HEK293 (cell line): Measurements from ENCODE around the gene STARD8.

Experiments used
- CTCF ChIA-PET: fragments of 350-600 bp; formaldehyde crosslinking; extraction: SDS; loops from one replicate; lab custom pipeline; 2021; ENCODE audit warnings: antibody characterized with exemption; lab: Yijun Ruan, JAX
- POLR2A ChIA-PET: fragments of 300-600 bp; formaldehyde crosslinking; extraction: SDS; loops from one replicate; lab custom pipeline; 2020; ENCODE audit warnings: antibody characterized with exemption, inconsistent platforms; lab: Yijun Ruan, JAX
- H3K27ac ChIP-seq: fragments of 200-500 bp; sonication (Bioruptor generic); 2 replicates; pipeline ENCODE4 v1.5.1; 2014; ENCODE audit warnings: low read depth, low read length, control low read depth, inconsistent platforms; ENCODE audit errors: extremely low read depth
- H3K36me3 ChIP-seq, 2 experiments: fragments of 200-500 bp in 1 of 2; sonication (Bioruptor generic) in 1 of 2; 1 replicate in 1 of 2; 2 replicates in 1 of 2; pipeline ENCODE4 v1.5.1; 2014 to 2017; ENCODE audit warnings: inconsistent platforms in 2 of 2, low read length in 2 of 2; ENCODE audit not compliant: control insufficient read depth in 2 of 2, insufficient read depth in 1 of 2
- H3K4me1 ChIP-seq: fragments of 200-500 bp; sonication (Bioruptor generic); 2 replicates; pipeline ENCODE4 v1.5.1; 2014; ENCODE audit warnings: mild to moderate bottlenecking, low read length, inconsistent platforms; ENCODE audit not compliant: control insufficient read depth, insufficient read depth
- H3K4me3 ChIP-seq: 2 replicates; pipeline ENCODE4 v1.5.1; 2011; ENCODE audit warnings: low read depth, mild to moderate bottlenecking, control low read depth, low read length, moderate library complexity
- H3K9me3 ChIP-seq: fragments of 200-500 bp; sonication (Bioruptor generic); 2 replicates; pipeline ENCODE4 v1.5.1; 2014; ENCODE audit warnings: low read depth, low read length, inconsistent platforms; ENCODE audit not compliant: control insufficient read depth, insufficient read depth
- IKZF3 ChIP-seq: fragments of 450-650 bp; IDR thresholded peaks from 2 replicates; pipeline ENCODE4 v1.5.0; 2018; ENCODE audit warnings: missing biosample characterization, mild to moderate bottlenecking, missing genetic modification characterization, moderate library complexity
- MZF1 ChIP-seq: fragments of 450-650 bp; formaldehyde crosslinking; IDR thresholded peaks from 2 replicates; pipeline ENCODE4 v1.5.1; 2017; ENCODE audit warnings: missing biosample characterization, missing genetic modification characterization, borderline replicate concordance
- ZBTB11 ChIP-seq: fragments of 450-650 bp; formaldehyde crosslinking; conservative IDR thresholded peaks from 2 replicates; pipeline ENCODE4 v1.5.1; 2016; ENCODE audit warnings: low read depth, missing biosample characterization, missing genetic modification characterization
- ZBTB21 ChIP-seq: fragments of 450-650 bp; formaldehyde crosslinking; IDR thresholded peaks from 2 replicates; pipeline ENCODE4 v1.5.1; 2017; ENCODE audit warnings: missing biosample characterization, missing genetic modification characterization
- ZIC2 ChIP-seq: fragments of 450-650 bp; formaldehyde crosslinking; IDR thresholded peaks from 2 replicates; pipeline ENCODE4 v1.5.1; 2016; ENCODE audit warnings: missing biosample characterization, missing genetic modification characterization
- ZNF155 ChIP-seq: fragments of 450-650 bp; formaldehyde crosslinking; IDR thresholded peaks from 2 replicates; pipeline ENCODE4 v1.5.1; 2016; ENCODE audit warnings: missing biosample characterization, missing genetic modification characterization
- ZNF19 ChIP-seq: fragments of 450-650 bp; formaldehyde crosslinking; IDR thresholded peaks from 2 replicates; pipeline ENCODE4; 2016; ENCODE audit warnings: missing biosample characterization, missing genetic modification characterization, low read depth
- ZNF302 ChIP-seq: fragments of 450-650 bp; formaldehyde crosslinking; IDR thresholded peaks from 2 replicates; pipeline ENCODE4 v1.5.1; 2016; ENCODE audit warnings: missing biosample characterization, missing genetic modification characterization, low read depth
- ZNF311 ChIP-seq: fragments of 450-650 bp; formaldehyde crosslinking; IDR thresholded peaks from 2 replicates; pipeline ENCODE4 v1.5.1; 2017; ENCODE audit warnings: missing biosample characterization, missing genetic modification characterization, borderline replicate concordance
- ZNF514 ChIP-seq: fragments of 450-650 bp; formaldehyde crosslinking; IDR thresholded peaks from 2 replicates; pipeline ENCODE4 v1.5.1; 2016; ENCODE audit warnings: missing biosample characterization, missing genetic modification characterization
- ZNF558 ChIP-seq: fragments of 450-650 bp; formaldehyde crosslinking; IDR thresholded peaks from 2 replicates; pipeline ENCODE4 v1.5.1; 2016; ENCODE audit warnings: missing biosample characterization, missing genetic modification characterization
- ZNF654 ChIP-seq: fragments of 450-650 bp; formaldehyde crosslinking; IDR thresholded peaks from 2 replicates; pipeline ENCODE4 v1.5.1; 2016; ENCODE audit warnings: low read depth, missing biosample characterization, missing genetic modification characterization
- ZNF660 ChIP-seq: fragments of 450-650 bp; IDR thresholded peaks from 2 replicates; pipeline ENCODE4 v1.5.1; 2018; ENCODE audit warnings: missing biosample characterization, mild to moderate bottlenecking, missing genetic modification characterization
- ZNF776 ChIP-seq: fragments of 450-650 bp; formaldehyde crosslinking; IDR thresholded peaks from 2 replicates; pipeline ENCODE4 v1.5.0; 2017; ENCODE audit warnings: missing biosample characterization, missing genetic modification characterization, borderline replicate concordance
- TF ChIP-seq, protein P1 (sequence below): fragments of 450-650 bp; formaldehyde crosslinking; IDR thresholded peaks from 2 replicates; pipeline ENCODE4 v1.5.1; 2016; ENCODE audit warnings: missing biosample characterization, missing genetic modification characterization
- TF ChIP-seq, protein P2 (sequence below): fragments of 450-650 bp; formaldehyde crosslinking; IDR thresholded peaks from 2 replicates; pipeline ENCODE4 v1.5.1; 2017; ENCODE audit warnings: missing biosample characterization, mild to moderate bottlenecking, missing genetic modification characterization, moderate library complexity

The STARD8 gene

GRCh38 chrX:68757331-68757730 is 109.9 kb downstream of the STARD8 start:
- ChIA-PET POLR2A (no interaction called here), CTCF (interaction anchor here (0.7 to 1.6 kb wide), 2 partner anchors 24 to 276 kb away, joined by 3 to 4 read pairs; no protein-coding TSS in a partner anchor)
- Histone ChIP-seq H3K4me1 (no peaks in the 10 kb centered on the region), H3K4me3 (no peak overlapping the region), H3K27ac (no peak overlapping the region), H3K36me3 (no peaks in the 10 kb centered on the region)
- no peak for TF ChIP-seq ZNF302 (tag by site-specific recombination)
- TF ChIP-seq, all 188 proteins: peak for 0
- no peaks in the 10 kb centered on the region for H3K9me3 ChIP-seq

GRCh38 chrX:68757731-68758130 is 110.3 kb downstream of the STARD8 start:
- no peaks in the 10 kb centered on the region for H3K9me3 ChIP-seq
- H3K27ac ChIP-seq: no peak overlapping the region
- H3K4me3 ChIP-seq: no peak overlapping the region
- CTCF ChIA-PET: interaction anchor here (0.7 to 1.6 kb wide), 2 partner anchors 24 to 277 kb away, joined by 3 to 4 read pairs; no protein-coding TSS in a partner anchor
- POLR2A ChIA-PET: no interaction called here
- H3K36me3 ChIP-seq: no peaks in the 10 kb centered on the region
- H3K4me1 ChIP-seq: no peaks in the 10 kb centered on the region
- TF ChIP-seq MZF1 (tag by site-specific recombination) (no peak), ZNF19 (tag by site-specific recombination) (no peak), ZIC2 (tag by site-specific recombination) (no peak), ZNF155 (tag by site-specific recombination) (no peak), ZNF558 (tag by site-specific recombination) (no peak), ZNF514 (no peak), ZNF654 (tag by site-specific recombination) (no peak), ZNF776 (no peak), ZBTB21 (tag by site-specific recombination) (no peak), ZNF660 (no peak), ZNF311 (tag by site-specific recombination) (no peak), IKZF3 (tag by site-specific recombination) (no peak), ZBTB11 (tag by site-specific recombination) (no peak)
- TF ChIP-seq, protein P1, sequence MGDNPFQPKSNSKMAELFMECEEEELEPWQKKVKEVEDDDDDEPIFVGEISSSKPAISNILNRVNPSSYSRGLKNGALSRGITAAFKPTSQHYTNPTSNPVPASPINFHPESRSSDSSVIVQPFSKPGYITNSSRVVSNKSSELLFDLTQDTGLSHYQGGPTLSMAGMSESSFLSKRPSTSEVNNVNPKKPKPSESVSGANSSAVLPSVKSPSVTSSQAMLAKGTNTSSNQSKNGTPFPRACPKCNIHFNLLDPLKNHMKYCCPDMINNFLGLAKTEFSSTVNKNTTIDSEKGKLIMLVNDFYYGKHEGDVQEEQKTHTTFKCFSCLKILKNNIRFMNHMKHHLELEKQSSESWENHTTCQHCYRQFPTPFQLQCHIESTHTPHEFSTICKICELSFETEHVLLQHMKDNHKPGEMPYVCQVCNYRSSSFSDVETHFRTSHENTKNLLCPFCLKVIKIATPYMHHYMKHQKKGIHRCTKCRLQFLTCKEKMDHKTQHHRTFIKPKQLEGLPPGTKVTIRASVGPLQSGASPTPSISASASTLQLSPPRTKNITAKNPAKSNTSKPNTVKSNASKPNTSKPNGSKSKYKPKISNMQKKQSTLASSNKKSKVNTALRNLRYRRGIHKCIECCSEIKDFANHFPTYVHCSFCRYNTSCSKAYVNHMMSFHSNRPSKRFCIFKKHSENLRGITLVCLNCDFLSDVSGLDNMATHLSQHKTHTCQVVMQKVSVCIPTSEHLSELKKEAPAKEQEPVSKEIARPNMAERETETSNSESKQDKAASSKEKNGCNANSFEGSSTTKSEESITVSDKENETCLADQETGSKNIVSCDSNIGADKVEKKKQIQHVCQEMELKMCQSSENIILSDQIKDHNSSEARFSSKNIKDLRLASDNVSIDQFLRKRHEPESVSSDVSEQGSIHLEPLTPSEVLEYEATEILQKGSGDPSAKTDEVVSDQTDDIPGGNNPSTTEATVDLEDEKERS (tag by site-specific recombination): no peak
- TF ChIP-seq, protein P2, sequence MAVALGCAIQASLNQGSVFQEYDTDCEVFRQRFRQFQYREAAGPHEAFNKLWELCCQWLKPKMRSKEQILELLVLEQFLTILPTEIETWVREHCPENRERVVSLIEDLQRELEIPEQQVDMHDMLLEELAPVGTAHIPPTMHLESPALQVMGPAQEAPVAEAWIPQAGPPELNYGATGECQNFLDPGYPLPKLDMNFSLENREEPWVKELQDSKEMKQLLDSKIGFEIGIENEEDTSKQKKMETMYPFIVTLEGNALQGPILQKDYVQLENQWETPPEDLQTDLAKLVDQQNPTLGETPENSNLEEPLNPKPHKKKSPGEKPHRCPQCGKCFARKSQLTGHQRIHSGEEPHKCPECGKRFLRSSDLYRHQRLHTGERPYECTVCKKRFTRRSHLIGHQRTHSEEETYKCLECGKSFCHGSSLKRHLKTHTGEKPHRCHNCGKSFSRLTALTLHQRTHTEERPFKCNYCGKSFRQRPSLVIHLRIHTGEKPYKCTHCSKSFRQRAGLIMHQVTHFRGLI (tag by site-specific recombination): no peak
